Vagina (tissue), 2 donors: Measurements from ENCODE around the gene FIS1. TPM values are rescaled to one million over a fixed set of nuclear protein-coding genes. Genes with fewer than 3 reads are reported as not detected.
"Not testable (repeated sequence)": the region's sequence is repeated elsewhere in the genome, so short reads cannot be mapped to it uniquely, and the experiment has no call there.

Source experiments
- DNase-seq, 2 donors: peaks; one replicate each; pipeline ENCODE4 v3.0.0-alpha.2; 2017; ENCODE audit errors: extremely low spot score in 2 of 2
- H3K27ac ChIP-seq: fragments of 200-600 bp; sonication (generic); one replicate; pipeline ENCODE4 v1.5.1; 2019
- H3K27me3 ChIP-seq: fragments of 200-600 bp; sonication (generic); one replicate; pipeline ENCODE4 v1.5.1; 2019
- H3K36me3 ChIP-seq, 2 donors: fragments of 200-600 bp; sonication (generic); one replicate each; pipeline ENCODE4 v1.5.1; 2017 to 2019
- H3K4me1 ChIP-seq: fragments of 200-600 bp; sonication (generic); one replicate; pipeline ENCODE4 v1.5.1; 2019
- H3K4me3 ChIP-seq, 2 donors: fragments of 200-600 bp; sonication (generic); 1 replicate in 1 of 2; 2 replicates in 1 of 2; pipeline ENCODE4 v1.5.1; 2016 to 2019
- H3K9me3 ChIP-seq: fragments of 200-600 bp; sonication (generic); one replicate; pipeline ENCODE4 v1.5.1; 2019
- CTCF ChIP-seq, 3 experiments: fragments of 450-650 bp in 2 of 3; fragments of 200-600 bp in 1 of 3; sonication (generic) in 1 of 3; IDR thresholded peaks; one replicate each; pipeline ENCODE4 v1.5.1; 2017 to 2019; ENCODE audit warnings: antibody characterized with exemption in 3 of 3, mild to moderate bottlenecking in 2 of 3, moderate library complexity in 2 of 3
- POLR2A ChIP-seq, 2 donors: fragments of 450-650 bp; IDR thresholded peaks; one replicate each; pipeline ENCODE4 v1.6.1; 2017; ENCODE audit warnings: antibody characterized with exemption in 2 of 2, mild to moderate bottlenecking in 2 of 2, moderate library complexity in 2 of 2
- POLR2AphosphoS5 ChIP-seq, 2 donors: sonication (generic); formaldehyde crosslinking; IDR thresholded peaks; one replicate each; pipeline ENCODE4 v1.9.0; 2017; ENCODE audit warnings: antibody characterized with exemption in 2 of 2, mild to moderate bottlenecking in 2 of 2, low read depth in 1 of 2; ENCODE audit not compliant: insufficient read depth in 1 of 2
- intact Hi-C: fragments of 100-400 bp; cut with DNase I; formaldehyde crosslinking; loops from one replicate; pipeline ENCODE4 v1.15.1; 2023
- total RNA-seq: library from RNA; depleted of rRNA; stranded (reverse); fragments of >200 nt; gene quantifications from one replicate; pipeline ENCODE4 v1.2.3, GENCODE V29; 2016

FIS1 gene
- total RNA-seq, 1 donor from 2014 or later, result 204 TPM

GRCh38 chr7:101258243-101258731 is 13.4 kb upstream of the FIS1 start:
- no peaks in the 10 kb centered on the region for H3K9me3 ChIP-seq
- no peaks in the 10 kb centered on the region for H3K4me1 ChIP-seq
- TF ChIP-seq POLR2AphosphoS5 (IDR thresholded peaks at IDR 0.05; ENCODE audit: insufficient read depth in 1 of 2, low read depth in 1 of 2), result no peak
- no peak for TF ChIP-seq CTCF (IDR thresholded peaks at IDR 0.05)
- TF ChIP-seq POLR2A (IDR thresholded peaks at IDR 0.05), result no peak
- intact Hi-C loops, result no loop called here
- no peak overlapping the region for H3K4me3 ChIP-seq
- H3K27me3 ChIP-seq, result no peaks in the 10 kb centered on the region
- no peak overlapping the region for H3K27ac ChIP-seq
- H3K36me3 ChIP-seq, result no peaks in the 10 kb centered on the region
- DNase-seq, result no peak

GRCh38 chr7:101255796-101256195 is 10.9 kb upstream of the FIS1 start:
- TF ChIP-seq POLR2AphosphoS5 (IDR thresholded peaks at IDR 0.05; ENCODE audit: insufficient read depth in 1 of 2, low read depth in 1 of 2) (no peak), CTCF (IDR thresholded peaks at IDR 0.05) (no peak), POLR2A (IDR thresholded peaks at IDR 0.05) (no peak)

GRCh38 chr7:101253199-101253598 is 8.3 kb upstream of the FIS1 start:
- intact Hi-C loops, H3K4me3 ChIP-seq: not testable (repeated sequence)

More at GRCh38 chr7:101255796-101256195, 10.9 kb upstream of the FIS1 start:
- no peak for DNase-seq
- Histone ChIP-seq H3K27ac (no peak overlapping the region), H3K27me3 (no peaks in the 10 kb centered on the region), H3K9me3 (no peaks in the 10 kb centered on the region), H3K36me3 (no peaks in the 10 kb centered on the region), H3K4me1 (peaks cover 11% of the 10 kb centered on the region), H3K4me3 (no peak overlapping the region)
- intact Hi-C loops, result no loop called here

GRCh38 chr7:101251871-101252659 is 7.2 kb upstream of the FIS1 start:
- DNase-seq, result peak in 1 of 2 donors; percentile 96
- peak; percentile 79 to 92 for TF ChIP-seq POLR2AphosphoS5 (IDR thresholded peaks at IDR 0.05; ENCODE audit: insufficient read depth in 1 of 2, low read depth in 1 of 2)
- peak in 1 of 3 experiments; percentile 1 for TF ChIP-seq CTCF (IDR thresholded peaks at IDR 0.05)
- peak in 1 of 2 donors; percentile 24 for TF ChIP-seq POLR2A (IDR thresholded peaks at IDR 0.05)
- no peak overlapping the region for H3K27ac ChIP-seq
- no peaks in the 10 kb centered on the region for H3K27me3 ChIP-seq
- H3K36me3 ChIP-seq, result no peaks in the 10 kb centered on the region
- intact Hi-C loops, result no loop called here
- peaks cover 17% of the 10 kb centered on the region for H3K4me1 ChIP-seq
- H3K9me3 ChIP-seq, result no peaks in the 10 kb centered on the region
- peak overlapping the region; percentile 72 to 74 for H3K4me3 ChIP-seq

More at GRCh38 chr7:101253199-101253598, 8.3 kb upstream of the FIS1 start:
- not testable (repeated sequence) for H3K9me3 ChIP-seq, H3K27ac ChIP-seq, H3K27me3 ChIP-seq, DNase-seq, H3K36me3 ChIP-seq
- H3K4me1 ChIP-seq, result peaks cover 17% of the 10 kb centered on the region

- no peaks in the 10 kb centered on the region for H3K36me3 ChIP-seq
- H3K4me1 ChIP-seq, result peaks cover 27% of the 10 kb centered on the region
- intact Hi-C loops, result no loop called here
- no peaks in the 10 kb centered on the region for H3K9me3 ChIP-seq
- H3K4me3 ChIP-seq, result no peak overlapping the region
- no peak overlapping the region for H3K27ac ChIP-seq
- no peak for TF ChIP-seq POLR2AphosphoS5 (IDR thresholded peaks at IDR 0.05; ENCODE audit: insufficient read depth in 1 of 2, low read depth in 1 of 2)
- no peak for TF ChIP-seq CTCF (IDR thresholded peaks at IDR 0.05)
- no peak for TF ChIP-seq POLR2A (IDR thresholded peaks at IDR 0.05)
- DNase-seq, result no peak
- no peaks in the 10 kb centered on the region for H3K27me3 ChIP-seq
These were observed 5.4 kb upstream of the FIS1 start for GRCh38 chr7:101250324-101250723.
